ENCODE data around the gene CX3CL1.
"Not testable (repeated sequence)": the region's sequence is repeated elsewhere in the genome, so short reads cannot be mapped to it uniquely, and the experiment has no call there.

CX3CL1 gene

GRCh38 chr16:57335366-57335765 is 36.9 kb upstream of the CX3CL1 start:
- H3K4me3 ChIP-seq (replicated peaks in 1 of 2; ENCODE audit: low read depth in 2 of 2, low read length in 2 of 2), result no peak overlapping the region
- peak in 1 of 2 donors; percentile 54 for DNase-seq (ENCODE audit: low read depth in 2 of 2)
- TF ChIP-seq CTCF (IDR thresholded peaks at IDR 0.05; ENCODE audit: low read depth, low read length), result no peak

GRCh38 chr16:57341062-57341440 is 31.2 kb upstream of the CX3CL1 start:
- no peak for TF ChIP-seq CTCF (IDR thresholded peaks at IDR 0.05; ENCODE audit: low read depth, low read length)
- H3K4me3 ChIP-seq (replicated peaks in 1 of 2; ENCODE audit: low read depth in 2 of 2, low read length in 2 of 2), result no peak overlapping the region
- no peak for DNase-seq (ENCODE audit: low read depth in 2 of 2)

GRCh38 chr16:57341441-57342303 is 30.6 kb upstream of the CX3CL1 start:
- H3K4me3 ChIP-seq (replicated peaks in 1 of 2; ENCODE audit: low read depth in 2 of 2, low read length in 2 of 2), result no peak overlapping the region
- DNase-seq (ENCODE audit: low read depth in 2 of 2), result peak; percentile 44 to 90
- TF ChIP-seq CTCF (IDR thresholded peaks at IDR 0.05; ENCODE audit: low read depth, low read length), result no peak

- not testable (repeated sequence) for DNase-seq (ENCODE audit: low read depth in 2 of 2); H3K4me3 ChIP-seq (replicated peaks in 1 of 2; ENCODE audit: low read depth in 2 of 2, low read length in 2 of 2)
Measured at GRCh38 chr16:57342606-57343005, 29.7 kb upstream of the CX3CL1 start.

- DNase-seq (ENCODE audit: low read depth in 2 of 2), result no peak
- H3K4me3 ChIP-seq (replicated peaks in 1 of 2; ENCODE audit: low read depth in 2 of 2, low read length in 2 of 2), result no peak overlapping the region
- no peak for TF ChIP-seq CTCF (IDR thresholded peaks at IDR 0.05; ENCODE audit: low read depth, low read length)
Measured at GRCh38 chr16:57343221-57343620, 29.1 kb upstream of the CX3CL1 start.

GRCh38 chr16:57344094-57344493 is 28.2 kb upstream of the CX3CL1 start:
- not testable (repeated sequence) for DNase-seq (ENCODE audit: low read depth in 2 of 2); H3K4me3 ChIP-seq (replicated peaks in 1 of 2; ENCODE audit: low read depth in 2 of 2, low read length in 2 of 2)

GRCh38 chr16:57345021-57345420 is 27.3 kb upstream of the CX3CL1 start:
- H3K4me3 ChIP-seq (replicated peaks in 1 of 2; ENCODE audit: low read depth in 2 of 2, low read length in 2 of 2), result no peak overlapping the region
- no peak for TF ChIP-seq CTCF (IDR thresholded peaks at IDR 0.05; ENCODE audit: low read depth, low read length)
- no peak for DNase-seq (ENCODE audit: low read depth in 2 of 2)

- no peak for DNase-seq (ENCODE audit: low read depth in 2 of 2)
- TF ChIP-seq CTCF (IDR thresholded peaks at IDR 0.05; ENCODE audit: low read depth, low read length), result no peak
- no peak overlapping the region for H3K4me3 ChIP-seq (replicated peaks in 1 of 2; ENCODE audit: low read depth in 2 of 2, low read length in 2 of 2)
Measured at GRCh38 chr16:57345666-57346204, 26.6 kb upstream of the CX3CL1 start.

Data from cardiac fibroblast (primary cell).